WERI-Rb-1 (cell line): ENCODE results near the gene NUP98.

Experiments
- DNase-seq: peaks from one replicate; pipeline ENCODE4 v3.0.0-alpha.2; 2020
- H3K27ac ChIP-seq: fragments of 250-450 bp; sonication (Bioruptor Pico); 2 replicates; pipeline ENCODE4 v1.5.1; 2020; ENCODE audit warnings: mild to moderate bottlenecking, moderate library complexity
- H3K27me3 ChIP-seq: fragments of 250-450 bp; sonication (Bioruptor Pico); 2 replicates; pipeline ENCODE4 v1.5.1; 2021; ENCODE audit warnings: mild to moderate bottlenecking, low read depth, moderate library complexity; ENCODE audit not compliant: insufficient read depth, severe bottlenecking
- H3K36me3 ChIP-seq: fragments of 250-450 bp; sonication (Bioruptor Pico); 2 replicates; pipeline ENCODE4 v1.5.1; 2020; ENCODE audit warnings: mild to moderate bottlenecking, moderate library complexity
- H3K4me3 ChIP-seq: 2 replicates; pipeline ENCODE4 v1.5.1; 2011; ENCODE audit warnings: low read depth, mild to moderate bottlenecking, control low read depth, low read length
- H3K9me3 ChIP-seq: fragments of 250-450 bp; sonication (Bioruptor Pico); 2 replicates; pipeline ENCODE4 v1.5.1; 2021; ENCODE audit warnings: mild to moderate bottlenecking, moderate library complexity; ENCODE audit not compliant: severe bottlenecking
- TF ChIP-seq, protein P1 (sequence below): IDR thresholded peaks from 2 replicates; pipeline ENCODE4 v1.5.1; 2011; ENCODE audit warnings: low read depth, mild to moderate bottlenecking, control low read depth, inconsistent platforms, low read length

NUP98 gene

DNA sequence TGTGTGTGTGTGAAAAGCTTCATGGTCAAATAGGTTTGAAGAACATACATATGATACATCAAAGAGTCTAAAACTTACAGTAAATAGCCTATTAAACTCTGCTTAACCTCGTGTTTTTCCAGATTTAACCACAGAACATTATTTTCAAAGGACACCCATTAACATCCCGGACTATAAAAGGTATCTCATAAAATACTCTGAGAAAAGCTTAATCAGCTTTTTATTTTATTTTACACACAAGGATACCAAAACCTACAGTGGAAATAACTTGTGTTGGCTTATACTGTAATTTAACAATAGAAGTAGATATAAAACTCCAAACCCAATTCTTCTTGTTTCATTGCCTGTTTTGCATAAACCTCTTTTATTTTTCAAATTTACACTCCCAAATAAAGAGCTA, 76.4 kb downstream of the NUP98 start:
- H3K36me3 ChIP-seq: peaks cover 88% of the 10 kb centered on the region
- no peaks in the 10 kb centered on the region for H3K9me3 ChIP-seq
- H3K4me3 ChIP-seq: no peak overlapping the region
- no peaks in the 10 kb centered on the region for H3K27me3 ChIP-seq
- no peak overlapping the region for H3K27ac ChIP-seq
- TF ChIP-seq, protein P1, sequence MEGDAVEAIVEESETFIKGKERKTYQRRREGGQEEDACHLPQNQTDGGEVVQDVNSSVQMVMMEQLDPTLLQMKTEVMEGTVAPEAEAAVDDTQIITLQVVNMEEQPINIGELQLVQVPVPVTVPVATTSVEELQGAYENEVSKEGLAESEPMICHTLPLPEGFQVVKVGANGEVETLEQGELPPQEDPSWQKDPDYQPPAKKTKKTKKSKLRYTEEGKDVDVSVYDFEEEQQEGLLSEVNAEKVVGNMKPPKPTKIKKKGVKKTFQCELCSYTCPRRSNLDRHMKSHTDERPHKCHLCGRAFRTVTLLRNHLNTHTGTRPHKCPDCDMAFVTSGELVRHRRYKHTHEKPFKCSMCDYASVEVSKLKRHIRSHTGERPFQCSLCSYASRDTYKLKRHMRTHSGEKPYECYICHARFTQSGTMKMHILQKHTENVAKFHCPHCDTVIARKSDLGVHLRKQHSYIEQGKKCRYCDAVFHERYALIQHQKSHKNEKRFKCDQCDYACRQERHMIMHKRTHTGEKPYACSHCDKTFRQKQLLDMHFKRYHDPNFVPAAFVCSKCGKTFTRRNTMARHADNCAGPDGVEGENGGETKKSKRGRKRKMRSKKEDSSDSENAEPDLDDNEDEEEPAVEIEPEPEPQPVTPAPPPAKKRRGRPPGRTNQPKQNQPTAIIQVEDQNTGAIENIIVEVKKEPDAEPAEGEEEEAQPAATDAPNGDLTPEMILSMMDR: no peak
- DNase-seq: no peak

DNA sequence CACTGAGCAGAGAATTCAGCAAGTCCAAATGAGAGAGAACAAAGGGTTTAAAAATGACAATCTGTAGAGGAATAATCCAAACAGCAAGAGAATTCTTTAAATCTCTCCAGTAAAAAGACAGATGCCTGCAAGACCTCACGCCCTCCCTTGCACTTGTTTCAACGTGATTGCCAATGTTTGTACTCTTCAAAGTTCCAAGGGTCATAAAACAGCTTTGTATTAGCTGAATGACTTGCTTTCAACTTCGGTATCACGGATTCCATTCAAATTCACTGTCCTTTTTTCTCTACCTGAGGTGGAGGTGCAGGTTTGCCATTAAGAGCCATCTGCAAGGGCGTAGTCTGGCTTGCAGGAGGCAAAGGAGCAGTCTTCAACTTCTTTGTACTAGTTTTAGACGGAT, 85.1 kb downstream of the NUP98 start:
- H3K27ac ChIP-seq: no peak overlapping the region
- H3K9me3 ChIP-seq: no peaks in the 10 kb centered on the region
- DNase-seq: no peak
- H3K4me3 ChIP-seq: no peak overlapping the region
- H3K36me3 ChIP-seq: peaks cover 89% of the 10 kb centered on the region
- H3K27me3 ChIP-seq: no peaks in the 10 kb centered on the region
- TF ChIP-seq, protein P1: no peak

DNA sequence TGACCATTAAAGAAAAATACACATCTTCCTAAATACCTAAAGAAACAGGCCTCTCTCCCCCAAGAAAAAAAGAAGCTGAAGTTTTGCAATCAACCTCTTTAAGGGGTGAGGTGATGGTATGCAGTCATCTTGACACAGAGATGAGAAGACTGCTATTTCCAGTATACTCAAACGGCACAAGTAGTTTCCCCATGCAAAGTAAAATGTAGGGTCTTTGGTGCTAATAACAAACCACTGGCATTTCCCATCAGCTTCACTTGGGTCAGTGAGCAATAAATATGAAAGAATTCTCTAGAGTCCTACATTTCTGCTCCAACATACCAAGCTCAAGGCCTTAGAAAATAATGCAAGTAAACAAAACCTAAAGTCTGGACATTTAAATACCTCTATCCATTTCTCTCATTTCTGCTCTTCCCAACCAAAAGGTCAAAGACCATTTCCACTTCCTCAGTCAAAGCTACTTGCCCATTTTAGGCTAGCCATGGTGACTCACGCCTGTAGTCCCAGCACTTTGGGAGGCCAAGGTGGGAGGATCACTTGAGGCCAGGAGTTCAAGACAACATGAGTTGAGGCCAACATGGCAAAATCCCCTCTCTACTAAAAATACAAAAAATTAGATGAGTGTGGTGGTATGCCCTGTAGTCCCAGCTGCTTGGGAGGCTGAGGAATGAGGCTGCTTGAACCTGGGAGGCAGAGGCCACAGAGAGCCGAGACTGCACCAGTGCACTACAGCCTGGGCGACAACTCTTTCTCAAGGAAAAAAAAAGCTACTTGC, 86.7 kb downstream of the NUP98 start:
- TF ChIP-seq, protein P1: no peak
- no peak for DNase-seq
- H3K27ac ChIP-seq: no peak overlapping the region
- no peaks in the 10 kb centered on the region for H3K27me3 ChIP-seq
- H3K36me3 ChIP-seq: peaks cover 86% of the 10 kb centered on the region
- H3K4me3 ChIP-seq: no peak overlapping the region
- H3K9me3 ChIP-seq: no peaks in the 10 kb centered on the region

DNA sequence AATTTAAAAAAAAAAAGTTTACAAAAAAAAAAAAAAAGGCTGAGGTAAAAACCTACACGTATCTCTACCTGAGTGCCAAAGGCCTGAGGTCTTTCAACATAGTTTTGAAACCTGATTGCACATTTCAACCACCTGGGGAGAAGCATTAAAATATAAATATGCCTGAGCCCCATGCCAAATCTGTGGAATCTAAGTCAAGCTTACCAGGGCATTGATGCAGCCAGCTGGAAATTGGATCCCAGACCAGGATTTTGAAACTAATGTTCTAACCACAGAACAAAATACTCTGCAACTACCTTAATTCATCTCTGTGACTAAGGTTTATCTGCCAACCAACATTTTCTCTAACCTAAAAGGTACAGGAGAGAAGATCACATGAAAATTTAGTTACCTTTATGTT, 87.4 kb downstream of the NUP98 start:
- no peaks in the 10 kb centered on the region for H3K9me3 ChIP-seq
- H3K4me3 ChIP-seq: no peak overlapping the region
- DNase-seq: no peak
- H3K36me3 ChIP-seq: peaks cover 88% of the 10 kb centered on the region
- no peak overlapping the region for H3K27ac ChIP-seq
- TF ChIP-seq, protein P1: no peak
- no peaks in the 10 kb centered on the region for H3K27me3 ChIP-seq

DNA sequence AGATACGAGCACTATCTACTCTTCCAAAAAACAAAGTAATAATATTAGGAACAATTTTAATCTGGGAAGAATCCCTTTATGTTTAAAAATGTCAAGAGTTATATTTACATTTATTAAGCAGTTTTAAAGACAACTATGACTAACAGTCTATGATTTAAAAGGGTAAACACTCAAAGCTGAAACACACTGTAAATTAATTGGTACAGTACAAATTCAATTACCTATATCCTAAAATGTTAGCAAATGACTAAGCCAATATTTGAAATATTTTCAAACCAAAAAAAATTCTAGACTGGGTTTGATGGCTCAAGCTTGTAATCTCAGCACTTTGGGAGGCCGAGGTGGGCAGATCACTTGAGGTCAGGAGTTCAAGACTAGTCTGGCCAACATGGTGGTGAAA, 90.2 kb downstream of the NUP98 start:
- H3K4me3 ChIP-seq: no peak overlapping the region
- TF ChIP-seq, protein P1: no peak
- H3K27ac ChIP-seq: no peak overlapping the region
- no peak for DNase-seq
- H3K27me3 ChIP-seq: no peaks in the 10 kb centered on the region
- no peaks in the 10 kb centered on the region for H3K9me3 ChIP-seq
- peaks cover 86% of the 10 kb centered on the region for H3K36me3 ChIP-seq

DNA sequence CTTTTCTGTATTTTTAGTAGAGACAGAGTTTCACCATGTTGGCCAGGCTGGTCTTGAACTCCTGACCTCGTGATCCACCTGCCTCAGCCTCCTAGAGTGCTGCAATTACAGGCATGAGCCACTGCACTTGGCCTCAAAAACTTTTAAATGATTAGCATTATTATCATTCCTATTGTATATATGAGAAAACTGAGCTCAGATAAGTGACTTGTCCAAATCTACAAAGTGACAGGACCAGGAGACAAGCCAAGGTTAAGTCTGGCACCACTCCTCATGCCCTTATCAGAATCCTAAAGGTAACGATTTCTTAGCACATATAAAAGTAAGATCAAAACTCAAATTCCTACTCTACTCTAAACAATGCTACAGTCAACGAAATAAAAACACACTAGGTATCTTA, 94.0 kb downstream of the NUP98 start:
- TF ChIP-seq, protein P1: no peak
- Histone ChIP-seq H3K27me3 (no peaks in the 10 kb centered on the region), H3K27ac (no peak overlapping the region), H3K36me3 (peaks cover 90% of the 10 kb centered on the region), H3K4me3 (no peak overlapping the region), H3K9me3 (no peaks in the 10 kb centered on the region)
- DNase-seq: no peak
